GM12874 (cell line): Measurements from ENCODE around the gene CPEB2.

ENCODE experiments used
- TF ChIP-seq, protein P1 (sequence below): IDR thresholded peaks from 2 replicates; pipeline ENCODE4 v1.5.1; 2011; ENCODE audit warnings: low read depth, mild to moderate bottlenecking, control low read depth, low read length, moderate library complexity; ENCODE audit not compliant: insufficient read depth

Gene CPEB2

DNA sequence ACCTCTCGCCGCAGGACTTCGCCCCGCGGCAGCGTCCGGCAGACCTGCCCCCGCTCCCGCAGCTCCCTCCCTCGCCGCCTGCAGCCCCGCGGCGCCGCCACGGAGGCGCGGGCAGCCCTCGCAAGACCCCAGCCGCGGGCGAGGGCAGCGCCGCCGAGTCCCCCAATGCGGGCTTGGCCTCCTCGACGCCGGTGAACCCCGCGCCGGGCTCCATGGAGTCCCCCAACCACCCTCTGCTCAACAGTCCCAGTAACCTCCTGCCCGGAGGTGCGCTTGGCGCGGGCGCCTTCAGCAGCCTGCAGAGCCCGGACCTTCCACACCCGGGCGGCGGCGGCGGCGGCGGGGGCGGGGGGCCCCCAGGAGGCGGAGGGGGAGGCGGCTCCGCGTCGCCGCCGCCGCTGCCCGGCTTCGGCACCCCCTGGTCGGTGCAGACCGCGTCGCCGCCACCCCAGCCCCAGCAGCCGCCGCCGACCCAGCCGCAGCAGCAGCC, 1.2 kb downstream of the CPEB2 start:
- TF ChIP-seq, protein P1, sequence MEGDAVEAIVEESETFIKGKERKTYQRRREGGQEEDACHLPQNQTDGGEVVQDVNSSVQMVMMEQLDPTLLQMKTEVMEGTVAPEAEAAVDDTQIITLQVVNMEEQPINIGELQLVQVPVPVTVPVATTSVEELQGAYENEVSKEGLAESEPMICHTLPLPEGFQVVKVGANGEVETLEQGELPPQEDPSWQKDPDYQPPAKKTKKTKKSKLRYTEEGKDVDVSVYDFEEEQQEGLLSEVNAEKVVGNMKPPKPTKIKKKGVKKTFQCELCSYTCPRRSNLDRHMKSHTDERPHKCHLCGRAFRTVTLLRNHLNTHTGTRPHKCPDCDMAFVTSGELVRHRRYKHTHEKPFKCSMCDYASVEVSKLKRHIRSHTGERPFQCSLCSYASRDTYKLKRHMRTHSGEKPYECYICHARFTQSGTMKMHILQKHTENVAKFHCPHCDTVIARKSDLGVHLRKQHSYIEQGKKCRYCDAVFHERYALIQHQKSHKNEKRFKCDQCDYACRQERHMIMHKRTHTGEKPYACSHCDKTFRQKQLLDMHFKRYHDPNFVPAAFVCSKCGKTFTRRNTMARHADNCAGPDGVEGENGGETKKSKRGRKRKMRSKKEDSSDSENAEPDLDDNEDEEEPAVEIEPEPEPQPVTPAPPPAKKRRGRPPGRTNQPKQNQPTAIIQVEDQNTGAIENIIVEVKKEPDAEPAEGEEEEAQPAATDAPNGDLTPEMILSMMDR: no peak

GRCh38 chr4:15003891-15004738, 1.8 kb downstream of the CPEB2 start:
- TF ChIP-seq, protein P1: no peak

- TF ChIP-seq, protein P1: no peak
These were observed 2.5 kb downstream of the CPEB2 start for GRCh38 chr4:15004739-15005301.

GRCh38 chr4:15005474-15006115, 3.3 kb downstream of the CPEB2 start:
- TF ChIP-seq, protein P1: no peak

- TF ChIP-seq, protein P1: no peak
These were observed 4.2 kb downstream of the CPEB2 start for GRCh38 chr4:15006416-15007024.

DNA sequence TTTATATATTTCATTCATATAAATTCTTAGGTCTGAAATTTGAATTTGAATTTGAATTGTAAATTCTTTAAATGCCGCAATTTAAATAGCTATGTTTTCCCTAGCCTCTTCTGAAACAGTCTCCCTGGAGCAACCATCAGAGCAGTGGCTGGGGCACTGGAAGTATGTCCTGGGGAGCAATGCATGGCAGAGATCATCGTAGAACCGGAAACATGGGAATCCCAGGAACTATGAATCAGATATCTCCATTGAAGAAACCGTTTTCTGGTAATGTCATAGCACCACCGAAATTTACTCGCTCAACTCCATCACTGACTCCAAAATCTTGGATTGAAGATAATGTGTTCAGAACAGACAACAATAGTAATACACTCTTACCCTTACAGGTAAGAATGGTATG, 4.9 kb downstream of the CPEB2 start:
- TF ChIP-seq, protein P1: no peak
